HepG2 (cell line): ENCODE results near the gene QRICH2.

Experiments used
- ASH2L ChIP-seq: fragments of 300-600, 200-600 bp; sonication (generic); IDR thresholded peaks from 2 replicates; pipeline ENCODE4 v1.7.0; 2017; ENCODE audit warnings: low read depth, mild to moderate bottlenecking, moderate library complexity, mixed read lengths, low read length; ENCODE audit not compliant: insufficient read length
- BRCA1 ChIP-seq: sonication (generic); formaldehyde crosslinking; IDR thresholded peaks from 2 replicates; pipeline ENCODE4 v1.4.0; 2020; ENCODE audit warnings: missing genetic modification reagents
- CTCF ChIP-seq: sonication (generic); formaldehyde crosslinking; IDR thresholded peaks from 2 replicates; pipeline ENCODE4 v1.5.0; 2020; ENCODE audit warnings: mild to moderate bottlenecking, missing genetic modification reagents, moderate library complexity
- SRSF1 ChIP-seq: fragments of 200-400 bp; formaldehyde crosslinking; optimal IDR thresholded peaks from 2 replicates; pipeline ENCODE3; 2017; ENCODE audit warnings: mild to moderate bottlenecking, low read depth, low read length, moderate library complexity
- ZSCAN20 ChIP-seq: sonication (generic); formaldehyde crosslinking; IDR thresholded peaks from 2 replicates; pipeline ENCODE4 v1.4.0; 2020; ENCODE audit warnings: missing genetic modification reagents, mild to moderate bottlenecking, borderline replicate concordance
- TF ChIP-seq, protein P1 (sequence below): sonication (generic); formaldehyde crosslinking; IDR thresholded peaks from 2 replicates; pipeline ENCODE4 v1.4.0; 2020; ENCODE audit warnings: missing genetic modification reagents
- TF ChIP-seq, protein P2 (sequence below): sonication (generic); formaldehyde crosslinking; IDR thresholded peaks from 2 replicates; pipeline ENCODE4 v1.5.0; 2020; ENCODE audit warnings: mild to moderate bottlenecking, missing genetic modification reagents

GRCh38 chr17:76236603-76237002 is 71.5 kb downstream of the QRICH2 start:
- TF ChIP-seq CTCF (CRISPR knock-in tag) = no peak
- no peak for TF ChIP-seq SRSF1
- TF ChIP-seq ZSCAN20 (CRISPR knock-in tag) = no peak
- TF ChIP-seq ASH2L = no peak
- TF ChIP-seq, protein P1, sequence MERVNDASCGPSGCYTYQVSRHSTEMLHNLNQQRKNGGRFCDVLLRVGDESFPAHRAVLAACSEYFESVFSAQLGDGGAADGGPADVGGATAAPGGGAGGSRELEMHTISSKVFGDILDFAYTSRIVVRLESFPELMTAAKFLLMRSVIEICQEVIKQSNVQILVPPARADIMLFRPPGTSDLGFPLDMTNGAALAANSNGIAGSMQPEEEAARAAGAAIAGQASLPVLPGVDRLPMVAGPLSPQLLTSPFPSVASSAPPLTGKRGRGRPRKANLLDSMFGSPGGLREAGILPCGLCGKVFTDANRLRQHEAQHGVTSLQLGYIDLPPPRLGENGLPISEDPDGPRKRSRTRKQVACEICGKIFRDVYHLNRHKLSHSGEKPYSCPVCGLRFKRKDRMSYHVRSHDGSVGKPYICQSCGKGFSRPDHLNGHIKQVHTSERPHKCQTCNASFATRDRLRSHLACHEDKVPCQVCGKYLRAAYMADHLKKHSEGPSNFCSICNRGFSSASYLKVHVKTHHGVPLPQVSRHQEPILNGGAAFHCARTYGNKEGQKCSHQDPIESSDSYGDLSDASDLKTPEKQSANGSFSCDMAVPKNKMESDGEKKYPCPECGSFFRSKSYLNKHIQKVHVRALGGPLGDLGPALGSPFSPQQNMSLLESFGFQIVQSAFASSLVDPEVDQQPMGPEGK (CRISPR knock-in tag) = no peak
- no peak for TF ChIP-seq BRCA1 (CRISPR knock-in tag)
- TF ChIP-seq, protein P2, sequence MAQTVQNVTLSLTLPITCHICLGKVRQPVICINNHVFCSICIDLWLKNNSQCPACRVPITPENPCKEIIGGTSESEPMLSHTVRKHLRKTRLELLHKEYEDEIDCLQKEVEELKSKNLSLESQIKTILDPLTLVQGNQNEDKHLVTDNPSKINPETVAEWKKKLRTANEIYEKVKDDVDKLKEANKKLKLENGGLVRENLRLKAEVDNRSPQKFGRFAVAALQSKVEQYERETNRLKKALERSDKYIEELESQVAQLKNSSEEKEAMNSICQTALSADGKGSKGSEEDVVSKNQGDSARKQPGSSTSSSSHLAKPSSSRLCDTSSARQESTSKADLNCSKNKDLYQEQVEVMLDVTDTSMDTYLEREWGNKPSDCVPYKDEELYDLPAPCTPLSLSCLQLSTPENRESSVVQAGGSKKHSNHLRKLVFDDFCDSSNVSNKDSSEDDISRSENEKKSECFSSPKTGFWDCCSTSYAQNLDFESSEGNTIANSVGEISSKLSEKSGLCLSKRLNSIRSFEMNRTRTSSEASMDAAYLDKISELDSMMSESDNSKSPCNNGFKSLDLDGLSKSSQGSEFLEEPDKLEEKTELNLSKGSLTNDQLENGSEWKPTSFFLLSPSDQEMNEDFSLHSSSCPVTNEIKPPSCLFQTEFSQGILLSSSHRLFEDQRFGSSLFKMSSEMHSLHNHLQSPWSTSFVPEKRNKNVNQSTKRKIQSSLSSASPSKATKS (CRISPR knock-in tag) = no peak
